LNCaP clone FGC (cell line): ENCODE measurements around the gene DGKD.

ENCODE experiments used
- DNase-seq: peaks from one replicate; pipeline ENCODE4 v3.0.0-alpha.2; 2011; ENCODE audit warnings: low read depth
- H3K4me3 ChIP-seq: 2 replicates; pipeline ENCODE4 v1.5.1; 2011; ENCODE audit warnings: mild to moderate bottlenecking, low read depth, low read length, control low read depth
- TF ChIP-seq, protein P1 (sequence below): IDR thresholded peaks from 2 replicates; pipeline ENCODE4 v1.5.1; 2012; ENCODE audit warnings: mild to moderate bottlenecking; ENCODE audit not compliant: control insufficient read depth, insufficient read depth; ENCODE audit errors: extremely low read depth

The DGKD gene

DNA sequence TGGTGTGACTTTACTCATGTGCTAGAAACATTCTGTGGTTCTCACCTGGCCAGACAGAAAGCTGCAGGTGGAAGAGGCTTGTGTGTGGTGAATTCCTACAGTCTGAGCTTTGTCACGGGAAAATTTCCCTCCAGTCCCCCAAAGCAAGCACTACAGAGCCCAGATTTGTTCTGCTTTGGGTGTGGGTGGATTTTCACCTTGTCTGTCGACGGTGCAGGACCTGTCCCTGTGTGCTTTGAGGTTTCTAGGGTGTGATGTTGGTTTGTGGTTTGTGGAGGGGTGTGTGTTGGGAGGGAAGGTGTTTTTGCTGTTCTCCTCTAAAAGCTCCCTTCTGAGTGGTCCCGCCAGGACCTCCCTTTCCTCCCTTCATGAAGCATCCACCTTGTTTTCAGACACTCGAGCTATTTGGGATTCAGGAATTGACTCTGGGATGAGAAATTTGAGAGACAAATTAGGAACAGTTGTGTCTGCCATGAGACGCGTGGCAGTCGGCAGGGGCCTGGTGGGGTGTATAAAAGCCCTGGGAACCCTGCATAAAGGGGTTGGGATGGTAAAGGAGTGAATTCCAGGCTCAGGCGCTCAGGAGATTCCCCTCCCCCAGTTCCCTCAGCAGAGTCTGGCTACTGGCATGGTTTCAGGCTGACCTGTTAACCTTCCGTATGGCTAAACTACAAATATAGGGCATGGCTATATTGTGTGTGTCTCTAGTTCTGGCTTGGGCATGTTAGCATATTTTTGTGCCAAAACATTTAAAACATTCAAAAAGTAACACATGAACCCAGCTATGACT, 65.5 kb downstream of the DGKD start:
- H3K4me3 ChIP-seq: no peak overlapping the region

DNA sequence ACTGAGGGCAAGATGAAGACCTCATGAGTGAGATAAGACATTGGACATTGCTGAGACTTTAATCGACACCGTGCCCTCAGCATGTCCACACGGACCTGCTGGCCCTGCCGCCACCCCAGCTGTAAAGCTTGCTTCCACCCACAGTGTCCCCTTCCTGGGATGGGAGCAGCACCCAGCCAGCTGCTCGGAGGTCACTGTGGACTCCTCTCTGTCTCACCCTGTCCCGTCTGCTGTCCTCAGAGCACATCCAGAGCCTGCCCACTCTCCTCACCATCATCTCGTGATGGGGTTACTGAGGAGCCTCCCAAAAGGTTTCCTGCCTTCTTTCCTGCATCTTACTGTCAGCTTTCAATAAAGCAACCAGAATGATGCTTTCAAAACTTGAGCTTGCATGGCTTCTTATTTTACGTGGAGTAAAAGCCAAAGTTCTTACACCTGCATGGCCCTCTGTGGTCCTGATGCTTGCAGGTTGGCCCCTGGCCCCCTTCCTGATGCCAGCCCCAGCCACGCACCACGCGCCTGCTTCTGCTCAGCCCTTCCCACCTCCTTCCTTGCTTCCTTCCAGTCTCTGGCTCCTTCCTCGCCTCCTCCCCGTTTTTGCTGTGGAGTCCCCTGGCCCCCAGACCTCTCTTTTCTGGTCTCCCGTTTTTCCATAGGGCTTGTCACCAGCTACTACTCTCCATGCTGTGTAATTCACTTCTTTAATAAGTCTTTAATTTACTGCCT, 67.0 kb downstream of the DGKD start:
- TF ChIP-seq, protein P1, sequence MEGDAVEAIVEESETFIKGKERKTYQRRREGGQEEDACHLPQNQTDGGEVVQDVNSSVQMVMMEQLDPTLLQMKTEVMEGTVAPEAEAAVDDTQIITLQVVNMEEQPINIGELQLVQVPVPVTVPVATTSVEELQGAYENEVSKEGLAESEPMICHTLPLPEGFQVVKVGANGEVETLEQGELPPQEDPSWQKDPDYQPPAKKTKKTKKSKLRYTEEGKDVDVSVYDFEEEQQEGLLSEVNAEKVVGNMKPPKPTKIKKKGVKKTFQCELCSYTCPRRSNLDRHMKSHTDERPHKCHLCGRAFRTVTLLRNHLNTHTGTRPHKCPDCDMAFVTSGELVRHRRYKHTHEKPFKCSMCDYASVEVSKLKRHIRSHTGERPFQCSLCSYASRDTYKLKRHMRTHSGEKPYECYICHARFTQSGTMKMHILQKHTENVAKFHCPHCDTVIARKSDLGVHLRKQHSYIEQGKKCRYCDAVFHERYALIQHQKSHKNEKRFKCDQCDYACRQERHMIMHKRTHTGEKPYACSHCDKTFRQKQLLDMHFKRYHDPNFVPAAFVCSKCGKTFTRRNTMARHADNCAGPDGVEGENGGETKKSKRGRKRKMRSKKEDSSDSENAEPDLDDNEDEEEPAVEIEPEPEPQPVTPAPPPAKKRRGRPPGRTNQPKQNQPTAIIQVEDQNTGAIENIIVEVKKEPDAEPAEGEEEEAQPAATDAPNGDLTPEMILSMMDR: no peak
- H3K4me3 ChIP-seq: no peak overlapping the region
- no peak for DNase-seq

More for the DNA sequence above, 65.5 kb downstream of the DGKD start:
- TF ChIP-seq, protein P1: no peak
- DNase-seq: no peak

GRCh38 chr2:233422050-233422639, 67.9 kb downstream of the DGKD start:
- TF ChIP-seq, protein P1: no peak
- no peak overlapping the region for H3K4me3 ChIP-seq
- DNase-seq: no peak

GRCh38 chr2:233422649-233423551, 68.6 kb downstream of the DGKD start:
- TF ChIP-seq, protein P1: no peak
- H3K4me3 ChIP-seq: no peak overlapping the region
- DNase-seq: no peak

DNA sequence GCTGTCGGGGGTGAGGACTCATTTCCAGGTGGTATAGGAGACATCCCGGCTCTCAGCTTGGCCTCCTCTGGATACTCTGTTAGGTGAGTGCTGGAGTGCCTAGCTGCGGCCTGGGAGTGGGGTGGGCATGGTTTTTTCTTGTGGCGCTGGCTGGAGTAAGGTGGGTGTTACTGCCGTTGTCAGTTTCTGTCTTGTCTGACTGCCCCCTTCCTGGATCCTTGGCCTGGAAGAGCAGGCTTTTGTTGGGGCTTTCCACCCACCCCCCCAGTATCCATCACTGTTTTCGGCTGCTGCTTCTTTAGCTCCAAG, 69.2 kb downstream of the DGKD start:
- TF ChIP-seq, protein P1: no peak
- no peak overlapping the region for H3K4me3 ChIP-seq
- no peak for DNase-seq

DNA sequence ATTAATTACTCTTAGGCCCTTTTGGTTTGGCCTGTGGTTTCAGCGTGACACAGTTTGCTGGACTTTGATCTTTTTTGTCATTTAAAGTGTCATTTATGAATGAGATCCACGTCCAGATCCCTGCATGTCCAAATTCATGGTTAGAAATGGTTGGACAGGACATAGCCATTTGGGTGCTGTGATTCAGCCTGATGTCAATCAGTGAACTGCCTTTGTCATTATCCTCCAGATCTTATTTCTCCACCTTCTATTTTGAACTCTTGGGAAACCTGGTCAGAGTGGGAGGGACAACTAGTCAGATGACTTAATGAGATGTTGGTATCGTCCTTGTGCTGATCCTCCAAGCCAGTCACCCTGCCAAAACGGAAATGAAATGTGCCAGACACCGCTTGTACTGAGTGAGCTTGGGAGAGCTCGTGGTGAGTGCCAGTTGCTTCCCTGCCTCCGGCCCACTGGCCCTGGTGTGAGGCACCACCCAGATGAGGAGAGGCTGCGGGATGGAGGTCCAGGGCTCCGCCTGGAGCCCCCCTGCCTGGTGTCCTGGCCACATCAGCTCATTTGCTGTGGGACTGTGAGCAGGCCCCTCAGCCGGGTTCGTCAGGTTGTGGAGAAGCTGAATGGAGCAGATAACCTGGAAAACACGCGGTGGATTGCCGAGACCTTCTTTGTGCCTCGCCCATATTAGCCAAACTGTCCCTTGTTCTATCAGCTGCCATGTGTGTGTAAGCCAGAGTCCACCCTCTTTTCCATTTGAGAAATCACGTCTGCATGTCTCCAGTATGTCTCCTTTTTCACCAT, 70.1 kb downstream of the DGKD start:
- TF ChIP-seq, protein P1: no peak
- no peak overlapping the region for H3K4me3 ChIP-seq
- no peak for DNase-seq
